ENCODE results near the gene NXPH2.

DNA sequence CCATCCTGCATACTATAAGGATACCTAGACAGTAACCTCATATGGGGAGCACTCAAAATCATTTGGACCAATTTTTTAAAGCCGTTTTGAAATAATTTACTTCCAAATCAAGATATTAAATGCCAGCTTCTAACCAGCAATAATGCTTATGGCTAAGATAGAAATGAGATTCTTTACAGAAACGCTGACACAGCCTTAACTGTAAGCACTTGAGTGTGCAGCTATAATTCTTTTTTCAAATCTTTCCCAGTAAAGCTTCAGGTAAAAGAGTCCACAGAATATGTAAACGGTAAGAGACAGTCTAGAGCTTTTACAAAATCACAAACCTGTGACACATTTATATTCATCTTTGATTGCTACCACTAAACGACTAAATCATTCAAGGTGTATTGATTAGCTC lies 4.5 kb downstream of the NXPH2 start:
- TF ChIP-seq TAF1 (IDR thresholded peaks at IDR 0.05; ENCODE audit: borderline replicate concordance, insufficient read depth, low read length) (no peak), REST (IDR thresholded peaks at IDR 0.05; ENCODE audit: insufficient read depth in 1 of 2, low read depth in 2 of 2, low read length in 2 of 2) (no peak), POLR2AphosphoS5 (IDR thresholded peaks at IDR 0.05; ENCODE audit: low read depth, low read length) (no peak)

All from PFSK-1 (cell line).